Activated T-cell treated with anti-CD3 and anti-CD28 coated beads for 1 hour (primary cell): ENCODE results near the gene HRAS.
A peak's percentile ranks its signal among the peaks of the same experiment; 100 is the strongest.
"Not testable (repeated sequence)": the region's sequence is repeated elsewhere in the genome, so short reads cannot be mapped to it uniquely, and the experiment has no call there.

ENCODE experiments used
- DNase-seq: peaks from one replicate; pipeline ENCODE4 v3.0.0-alpha.2; 2020; ENCODE audit warnings: low read depth

HRAS gene

GRCh38 chr11:532986-533585, 2.3 kb downstream of the HRAS start:
- DNase-seq, result no peak

GRCh38 chr11:532527-532985, 2.8 kb downstream of the HRAS start:
- no peak for DNase-seq

GRCh38 chr11:531919-532526, 3.4 kb downstream of the HRAS start:
- DNase-seq, result no peak

- no peak for DNase-seq
These were observed 4.2 kb downstream of the HRAS start for GRCh38 chr11:530960-531831.

GRCh38 chr11:529728-530411, 5.5 kb downstream of the HRAS start:
- DNase-seq, result no peak

- DNase-seq, result no peak
These were observed 6.3 kb downstream of the HRAS start for GRCh38 chr11:528815-529727.

GRCh38 chr11:528166-528814, 7.1 kb downstream of the HRAS start:
- no peak for DNase-seq

- DNase-seq, result no peak
These were observed 9.2 kb downstream of the HRAS start for GRCh38 chr11:526192-526591.

- no peak for DNase-seq
These were observed 14.1 kb downstream of the HRAS start for GRCh38 chr11:521177-521688.

GRCh38 chr11:520428-521176, 14.8 kb downstream of the HRAS start:
- no peak for DNase-seq

GRCh38 chr11:518463-519202, 16.7 kb downstream of the HRAS start:
- peak; percentile 86 for DNase-seq

GRCh38 chr11:516918-517685, 18.3 kb downstream of the HRAS start:
- DNase-seq, result not testable (repeated sequence)

GRCh38 chr11:516400-516799, 19.0 kb downstream of the HRAS start:
- no peak for DNase-seq

GRCh38 chr11:515131-515530, 20.2 kb downstream of the HRAS start:
- DNase-seq, result no peak

- no peak for DNase-seq
These were observed 20.8 kb downstream of the HRAS start for GRCh38 chr11:514606-515005.

- DNase-seq, result no peak
These were observed 22.4 kb downstream of the HRAS start for GRCh38 chr11:512761-513595.

- no peak for DNase-seq
These were observed 26.4 kb downstream of the HRAS start for GRCh38 chr11:508956-509355.
